ENCODE data around the gene NMBR. TPM values are rescaled to one million over a fixed set of nuclear protein-coding genes. Genes with fewer than 3 reads are reported as not detected.
"Not testable (repeated sequence)": the region's sequence is repeated elsewhere in the genome, so short reads cannot be mapped to it uniquely, and the experiment has no call there.

The NMBR gene
- total and polyA plus RNA-seq, 2 experiments from 2014 or later, result not detected

DNA sequence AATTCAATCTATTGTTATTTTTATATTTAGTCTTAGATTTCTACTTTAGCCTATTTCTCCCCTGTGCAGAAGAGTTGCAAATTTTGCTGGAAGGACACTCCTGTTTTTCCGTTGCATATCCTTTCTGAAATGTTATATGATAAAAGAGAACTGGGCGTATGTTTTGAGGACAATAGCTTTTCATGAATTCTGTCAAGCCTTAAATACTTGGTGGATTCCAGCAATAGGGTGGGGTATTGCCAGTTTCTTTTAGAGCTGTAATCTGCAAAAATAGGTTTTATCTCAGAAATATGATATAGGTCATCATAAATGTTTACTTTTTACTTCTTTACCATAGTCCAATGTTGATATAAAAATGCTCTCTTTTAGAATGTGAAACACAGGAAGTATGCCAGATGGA lies 42.1 kb upstream of the NMBR start:
- H3K9ac ChIP-seq, result no peak overlapping the region
- DNase-seq, result no peak
- H3K79me2 ChIP-seq (ENCODE audit: insufficient read depth), result peaks cover 49% of the 10 kb centered on the region
- H3K36me3 ChIP-seq (ENCODE audit: low read depth), result peaks cover 7% of the 10 kb centered on the region
- H3K27ac ChIP-seq, result no peak overlapping the region
- H3F3A ChIP-seq (ENCODE audit: insufficient read depth), result no peaks in the 10 kb centered on the region
- WGBS, 2 experiments (ENCODE audit: low coverage in 1 of 2, low lambda C conversion rate in 2 of 2, missing lambda C conversion rate in 2 of 2), result 98 to 99% methylated on average over 2 of the region's 2 CpGs
- H4K20me1 ChIP-seq (ENCODE audit: insufficient read depth), result no peaks in the 10 kb centered on the region; the same call in 1 of the 2 replicates
- no peak overlapping the region for H2AFZ ChIP-seq
- no peaks in the 10 kb centered on the region for H3K4me1 ChIP-seq (ENCODE audit: insufficient read depth)
- H3K4me3 ChIP-seq, result no peak overlapping the region
- in situ Hi-C loops (cut with MboI), result no loop called here
- H3K9me3 ChIP-seq (ENCODE audit: low read depth), result no peaks in the 10 kb centered on the region
- H3K9me2 ChIP-seq (ENCODE audit: insufficient read depth), result no peaks in the 10 kb centered on the region
- H3K27me3 ChIP-seq (replicated peaks; ENCODE audit: insufficient read depth), result no peaks in the 10 kb centered on the region
- no peak overlapping the region for H3K4me2 ChIP-seq (ENCODE audit: unreplicated experiment)
- TF ChIP-seq EZH2 (IDR thresholded peaks at IDR 0.05; ENCODE audit: insufficient read depth, poor library complexity, severe bottlenecking) (no peak), EZH2phosphoT487 (IDR thresholded peaks at IDR 0.05; ENCODE audit: insufficient read depth, low read depth) (no peak)

DNA sequence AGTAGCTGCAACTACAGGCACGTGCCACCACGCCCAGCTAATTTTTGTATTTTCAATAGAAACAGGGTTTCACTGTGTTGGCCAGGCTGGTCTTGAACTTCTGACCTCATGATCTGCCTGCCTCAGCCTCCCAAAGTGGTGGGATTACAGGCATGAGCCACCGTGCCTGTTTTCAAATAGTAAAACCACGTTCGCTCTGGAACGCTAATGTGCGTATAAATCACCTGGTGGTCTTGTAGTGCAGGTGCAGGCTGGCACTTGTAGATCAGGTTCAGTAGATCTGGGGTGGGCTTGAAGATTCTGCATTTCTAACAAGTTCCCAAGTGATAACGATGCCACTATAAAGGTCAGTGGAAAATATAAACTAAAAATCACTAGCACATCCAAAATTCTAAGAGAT lies 41.4 kb upstream of the NMBR start:
- H3K27me3 ChIP-seq (replicated peaks; ENCODE audit: insufficient read depth); H3K4me3 ChIP-seq; H3K4me2 ChIP-seq (ENCODE audit: unreplicated experiment); H3K27ac ChIP-seq; H2AFZ ChIP-seq; H3K36me3 ChIP-seq (ENCODE audit: low read depth); H3K9me3 ChIP-seq (ENCODE audit: low read depth); H3K9me2 ChIP-seq (ENCODE audit: insufficient read depth); H3K9ac ChIP-seq; H4K20me1 ChIP-seq (ENCODE audit: insufficient read depth); H3K4me1 ChIP-seq (ENCODE audit: insufficient read depth); in situ Hi-C loops (cut with MboI); H3F3A ChIP-seq (ENCODE audit: insufficient read depth); DNase-seq: not testable (repeated sequence)
- H3K79me2 ChIP-seq (ENCODE audit: insufficient read depth), result peaks cover 43% of the 10 kb centered on the region
- 97 to 98% methylated on average over 8 of the region's 8 CpGs for WGBS, 2 experiments (ENCODE audit: low coverage in 1 of 2, low lambda C conversion rate in 2 of 2, missing lambda C conversion rate in 2 of 2)

DNA sequence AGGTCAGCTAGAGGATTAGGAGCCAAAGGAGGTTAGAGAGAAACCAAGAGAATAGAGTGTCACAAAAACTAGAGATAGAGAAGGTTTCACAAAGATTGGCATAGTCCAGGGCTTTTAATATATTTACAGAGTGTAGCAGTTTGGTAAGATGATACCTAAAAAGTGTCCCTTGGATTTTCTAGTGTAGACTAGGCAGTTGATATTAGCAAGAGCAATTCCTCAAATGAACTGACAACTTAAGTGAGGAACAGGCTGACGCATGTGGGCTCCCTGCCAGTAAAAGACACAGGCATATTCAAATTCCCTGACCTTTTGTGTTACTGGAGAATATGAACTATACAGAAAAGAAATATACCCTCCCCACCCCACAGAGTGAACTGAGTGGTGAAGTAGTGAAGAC lies 40.3 kb upstream of the NMBR start:
- Histone ChIP-seq H3K4me1 (ENCODE audit: insufficient read depth) (no peaks in the 10 kb centered on the region), H3K27ac (no peak overlapping the region), H3K9me3 (ENCODE audit: low read depth) (no peaks in the 10 kb centered on the region), H3K79me2 (ENCODE audit: insufficient read depth) (peaks cover 32% of the 10 kb centered on the region), H3K9ac (no peak overlapping the region), H3K27me3 (replicated peaks; ENCODE audit: insufficient read depth) (no peaks in the 10 kb centered on the region), H3K9me2 (ENCODE audit: insufficient read depth) (no peaks in the 10 kb centered on the region), H3F3A (ENCODE audit: insufficient read depth) (no peaks in the 10 kb centered on the region), H3K36me3 (ENCODE audit: low read depth) (peaks cover 17% of the 10 kb centered on the region), H2AFZ (no peak overlapping the region), H3K4me2 (ENCODE audit: unreplicated experiment) (no peak overlapping the region), H4K20me1 (ENCODE audit: insufficient read depth) (no peaks in the 10 kb centered on the region; the same call in 1 of the 2 replicates), H3K4me3 (no peak overlapping the region)
- TF ChIP-seq EZH2phosphoT487 (IDR thresholded peaks at IDR 0.05; ENCODE audit: insufficient read depth, low read depth) (no peak), EZH2 (IDR thresholded peaks at IDR 0.05; ENCODE audit: insufficient read depth, poor library complexity, severe bottlenecking) (no peak)
- WGBS, 2 experiments (ENCODE audit: low coverage in 1 of 2, low lambda C conversion rate in 2 of 2, missing lambda C conversion rate in 2 of 2), result 92 to 95% methylated on average over 1 of the region's 1 CpG
- peak; percentile 7 for DNase-seq
- in situ Hi-C loops (cut with MboI), result no loop called here

- no peaks in the 10 kb centered on the region for H3F3A ChIP-seq (ENCODE audit: insufficient read depth)
- H3K4me3 ChIP-seq, result no peak overlapping the region
- H3K9ac ChIP-seq, result no peak overlapping the region
- in situ Hi-C loops (cut with MboI), result no loop called here
- no peaks in the 10 kb centered on the region for H3K4me1 ChIP-seq (ENCODE audit: insufficient read depth)
- no peaks in the 10 kb centered on the region for H3K27me3 ChIP-seq (replicated peaks; ENCODE audit: insufficient read depth)
- no peak overlapping the region for H3K27ac ChIP-seq
- no peaks in the 10 kb centered on the region for H3K9me3 ChIP-seq (ENCODE audit: low read depth)
- no peak overlapping the region for H3K4me2 ChIP-seq (ENCODE audit: unreplicated experiment)
- TF ChIP-seq EZH2 (IDR thresholded peaks at IDR 0.05; ENCODE audit: insufficient read depth, poor library complexity, severe bottlenecking) (no peak), EZH2phosphoT487 (IDR thresholded peaks at IDR 0.05; ENCODE audit: insufficient read depth, low read depth) (no peak)
- peaks cover 13% of the 10 kb centered on the region; the same call in 1 of the 2 replicates for H3K36me3 ChIP-seq (ENCODE audit: low read depth)
- WGBS, 2 experiments (ENCODE audit: low coverage in 1 of 2, low lambda C conversion rate in 2 of 2, missing lambda C conversion rate in 2 of 2), result 100% methylated on average over 1 of the region's 1 CpG
- peaks cover 27% of the 10 kb centered on the region for H3K79me2 ChIP-seq (ENCODE audit: insufficient read depth)
- no peaks in the 10 kb centered on the region for H4K20me1 ChIP-seq (ENCODE audit: insufficient read depth)
- H2AFZ ChIP-seq, result no peak overlapping the region
- DNase-seq, result no peak
- H3K9me2 ChIP-seq (ENCODE audit: insufficient read depth), result no peaks in the 10 kb centered on the region
Observed at GRCh38 chr6:142185641-142186040, 38.7 kb upstream of the NMBR start.

DNA sequence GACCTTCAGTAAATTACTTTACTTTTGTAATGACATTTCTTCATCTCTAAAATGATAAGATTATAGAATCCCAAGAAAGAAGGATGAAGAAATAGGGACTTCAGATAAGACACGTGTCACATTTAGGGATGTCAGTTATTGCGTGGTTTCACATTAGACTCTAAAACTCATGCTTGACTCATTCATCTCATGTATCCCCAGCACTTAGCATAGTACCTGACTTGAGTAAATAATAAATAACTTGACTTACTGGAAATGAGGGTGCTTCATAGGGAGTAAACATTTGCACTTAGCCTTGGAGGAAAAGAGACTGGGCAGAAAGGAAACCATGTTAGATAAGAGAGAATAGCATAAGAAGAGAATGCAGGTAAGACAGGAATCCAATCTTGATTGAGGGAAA lies 37.4 kb upstream of the NMBR start:
- no peak overlapping the region for H2AFZ ChIP-seq
- in situ Hi-C loops (cut with MboI), result no loop called here
- no peak overlapping the region for H3K27ac ChIP-seq
- no peak for TF ChIP-seq EZH2 (IDR thresholded peaks at IDR 0.05; ENCODE audit: insufficient read depth, poor library complexity, severe bottlenecking)
- no peak for TF ChIP-seq EZH2phosphoT487 (IDR thresholded peaks at IDR 0.05; ENCODE audit: insufficient read depth, low read depth)
- no peaks in the 10 kb centered on the region for H3K4me1 ChIP-seq (ENCODE audit: insufficient read depth)
- H3F3A ChIP-seq (ENCODE audit: insufficient read depth), result no peaks in the 10 kb centered on the region
- H3K9ac ChIP-seq, result no peak overlapping the region
- no peak for DNase-seq
- H4K20me1 ChIP-seq (ENCODE audit: insufficient read depth), result no peaks in the 10 kb centered on the region
- H3K36me3 ChIP-seq (ENCODE audit: low read depth), result peaks cover 13% of the 10 kb centered on the region; the same call in 1 of the 2 replicates
- H3K9me2 ChIP-seq (ENCODE audit: insufficient read depth), result no peaks in the 10 kb centered on the region
- H3K4me3 ChIP-seq, result no peak overlapping the region
- WGBS, 2 experiments (ENCODE audit: low coverage in 1 of 2, low lambda C conversion rate in 2 of 2, missing lambda C conversion rate in 2 of 2), result 99 to 100% methylated on average over 2 of the region's 2 CpGs
- H3K4me2 ChIP-seq (ENCODE audit: unreplicated experiment), result no peak overlapping the region
- peaks cover 23% of the 10 kb centered on the region for H3K79me2 ChIP-seq (ENCODE audit: insufficient read depth)
- H3K9me3 ChIP-seq (ENCODE audit: low read depth), result no peaks in the 10 kb centered on the region
- H3K27me3 ChIP-seq (replicated peaks; ENCODE audit: insufficient read depth), result no peaks in the 10 kb centered on the region
